ENCODE measurements around the gene SNCA.

SNCA gene

DNA sequence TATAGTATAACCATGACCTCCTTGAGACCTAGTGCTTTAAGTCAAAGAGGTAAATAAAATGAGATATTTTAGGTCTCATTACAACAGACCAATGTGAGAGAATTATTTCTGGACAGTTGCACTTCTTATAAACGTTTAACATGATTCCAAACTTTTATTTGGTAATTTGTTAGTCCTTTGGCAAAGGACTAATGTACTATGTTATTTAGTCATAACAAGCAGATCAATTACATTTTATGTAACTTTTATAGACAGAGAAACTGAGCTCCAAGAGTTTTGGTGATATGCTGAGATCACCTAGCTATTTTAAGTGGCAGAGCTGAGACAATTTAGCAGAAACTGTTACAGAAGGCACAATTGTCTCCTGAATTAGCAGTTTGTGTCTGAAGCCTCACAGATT lies 2.6 kb upstream of the SNCA start:
- H3K9me3 ChIP-seq (ENCODE audit: control insufficient read depth in 2 of 2, low read length in 2 of 2), result no peaks in the 10 kb centered on the region
- H3K27ac ChIP-seq (ENCODE audit: low read length), result no peak overlapping the region
- H3K36me3 ChIP-seq (ENCODE audit: control insufficient read depth in 2 of 2, insufficient read depth in 2 of 2, low read length in 2 of 2), result no peaks in the 10 kb centered on the region
- peaks cover 3% of the 10 kb centered on the region for H3K4me1 ChIP-seq (ENCODE audit: control insufficient read depth, insufficient read depth, low read length)
- no peak overlapping the region for H3K4me3 ChIP-seq (ENCODE audit: low read length in 2 of 2)
- peaks cover 20 to 40% of the 10 kb centered on the region in 2 donors for H3K27me3 ChIP-seq (ENCODE audit: control insufficient read depth in 1 of 2, insufficient read depth in 2 of 2, low read length in 2 of 2)
- no peak overlapping the region for H3K9ac ChIP-seq (ENCODE audit: low read length in 2 of 2)

GRCh38 chr4:89837993-89838390 lies 1.0 kb upstream of the SNCA start:
- Histone ChIP-seq H3K27ac (ENCODE audit: low read length) (no peak overlapping the region), H3K36me3 (ENCODE audit: control insufficient read depth in 2 of 2, insufficient read depth in 2 of 2, low read length in 2 of 2) (no peaks in the 10 kb centered on the region), H3K9me3 (ENCODE audit: control insufficient read depth in 2 of 2, low read length in 2 of 2) (no peaks in the 10 kb centered on the region), H3K4me1 (ENCODE audit: control insufficient read depth, insufficient read depth, low read length) (peaks cover 3% of the 10 kb centered on the region), H3K4me3 (ENCODE audit: low read length in 2 of 2) (peak overlapping the region; percentile 73 to 75), H3K27me3 (ENCODE audit: control insufficient read depth in 1 of 2, insufficient read depth in 2 of 2, low read length in 2 of 2) (peaks cover 20 to 40% of the 10 kb centered on the region in 2 donors), H3K9ac (ENCODE audit: low read length in 2 of 2) (no peak overlapping the region)

DNA sequence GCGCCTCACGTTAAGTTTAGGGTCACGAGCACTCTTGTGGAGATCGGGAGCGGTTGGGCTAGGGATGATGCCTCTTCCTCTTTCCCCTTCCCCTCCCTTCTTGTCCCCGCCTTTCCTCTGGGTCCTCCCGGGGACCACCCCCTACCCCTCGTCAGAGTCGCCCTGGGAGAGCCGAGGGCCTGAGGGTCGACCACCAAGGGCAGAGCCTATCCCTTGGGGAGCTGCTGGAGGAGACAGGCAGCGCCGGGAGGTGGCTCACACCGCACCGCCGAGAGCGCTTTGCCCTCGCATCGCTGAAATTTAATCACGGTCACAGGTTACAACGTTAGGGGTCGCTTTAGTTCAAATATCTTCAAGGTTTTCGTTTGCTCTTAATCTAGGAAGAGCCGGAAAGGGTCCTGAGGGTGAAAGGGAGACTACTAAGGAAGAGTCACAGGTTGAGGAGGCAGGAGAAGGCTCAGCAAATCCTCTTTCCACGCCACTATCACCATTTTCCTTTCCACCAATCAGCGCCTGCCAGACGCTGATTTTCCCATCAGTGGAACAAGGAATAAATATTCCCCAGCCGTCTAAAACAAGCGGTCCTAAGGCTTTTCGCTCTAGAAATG lies 528 bp upstream of the SNCA start:
- H3K27me3 ChIP-seq (ENCODE audit: control insufficient read depth in 1 of 2, insufficient read depth in 2 of 2, low read length in 2 of 2), result peaks cover 20 to 40% of the 10 kb centered on the region in 2 donors
- peak overlapping the region; percentile 73 to 75 for H3K4me3 ChIP-seq (ENCODE audit: low read length in 2 of 2)
- H3K4me1 ChIP-seq (ENCODE audit: control insufficient read depth, insufficient read depth, low read length), result peaks cover 3% of the 10 kb centered on the region
- H3K9ac ChIP-seq (ENCODE audit: low read length in 2 of 2), result no peak overlapping the region
- H3K27ac ChIP-seq (ENCODE audit: low read length), result peak overlapping the region; percentile 7
- no peaks in the 10 kb centered on the region for H3K9me3 ChIP-seq (ENCODE audit: control insufficient read depth in 2 of 2, low read length in 2 of 2)
- H3K36me3 ChIP-seq (ENCODE audit: control insufficient read depth in 2 of 2, insufficient read depth in 2 of 2, low read length in 2 of 2), result no peaks in the 10 kb centered on the region

DNA sequence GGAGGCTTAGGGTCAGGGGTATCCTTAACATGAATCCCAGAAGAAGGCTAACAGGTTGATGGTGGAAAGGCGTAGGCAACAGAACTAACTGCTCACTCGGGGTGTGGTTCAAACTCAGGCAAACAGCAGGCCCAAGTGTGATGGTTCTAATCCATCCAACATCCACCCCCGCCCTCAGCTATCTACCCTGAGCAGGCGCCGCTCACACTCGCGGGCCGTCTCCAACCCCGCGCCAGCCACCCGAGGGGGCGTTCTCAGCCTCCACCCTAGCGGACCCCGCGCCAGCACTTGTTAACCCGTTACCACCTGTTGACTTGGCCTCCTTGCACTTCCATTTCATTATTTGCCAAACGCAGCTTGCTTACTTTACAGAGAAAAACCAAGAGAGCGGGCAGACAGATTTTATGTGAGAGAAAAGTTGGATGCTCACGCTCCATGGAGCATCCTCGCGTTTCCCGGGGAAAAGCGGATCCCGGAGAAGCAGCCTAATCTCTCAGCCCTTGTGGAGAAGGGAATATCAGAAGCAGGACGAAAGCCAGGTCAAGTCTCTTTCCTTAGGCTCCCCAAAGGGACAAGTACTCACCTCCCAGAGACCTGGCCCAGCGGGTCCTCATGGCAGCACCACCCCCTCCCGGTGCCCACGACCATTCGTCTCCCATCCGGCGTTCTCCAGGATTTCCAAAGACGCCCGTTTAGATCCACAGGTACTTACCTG lies 773 bp downstream of the SNCA start:
- Histone ChIP-seq H3K27me3 (ENCODE audit: control insufficient read depth in 1 of 2, insufficient read depth in 2 of 2, low read length in 2 of 2) (peaks cover 20 to 40% of the 10 kb centered on the region in 2 donors), H3K4me1 (ENCODE audit: control insufficient read depth, insufficient read depth, low read length) (peaks cover 3% of the 10 kb centered on the region), H3K36me3 (ENCODE audit: control insufficient read depth in 2 of 2, insufficient read depth in 2 of 2, low read length in 2 of 2) (no peaks in the 10 kb centered on the region), H3K9ac (ENCODE audit: low read length in 2 of 2) (peak overlapping the region in 1 of 2 donors; percentile 17), H3K4me3 (ENCODE audit: low read length in 2 of 2) (peak overlapping the region; percentile 50 to 73), H3K27ac (ENCODE audit: low read length) (no peak overlapping the region), H3K9me3 (ENCODE audit: control insufficient read depth in 2 of 2, low read length in 2 of 2) (no peaks in the 10 kb centered on the region)

GRCh38 chr4:89835413-89835812 lies 1.5 kb downstream of the SNCA start:
- Histone ChIP-seq H3K36me3 (ENCODE audit: control insufficient read depth in 2 of 2, insufficient read depth in 2 of 2, low read length in 2 of 2) (no peaks in the 10 kb centered on the region), H3K4me3 (ENCODE audit: low read length in 2 of 2) (peak overlapping the region in 1 of 2 donors; percentile 50), H3K9ac (ENCODE audit: low read length in 2 of 2) (no peak overlapping the region), H3K27me3 (ENCODE audit: control insufficient read depth in 1 of 2, insufficient read depth in 2 of 2, low read length in 2 of 2) (peaks cover 20 to 33% of the 10 kb centered on the region in 2 donors), H3K9me3 (ENCODE audit: control insufficient read depth in 2 of 2, low read length in 2 of 2) (no peaks in the 10 kb centered on the region), H3K27ac (ENCODE audit: low read length) (no peak overlapping the region), H3K4me1 (ENCODE audit: control insufficient read depth, insufficient read depth, low read length) (peaks cover 3% of the 10 kb centered on the region)

DNA sequence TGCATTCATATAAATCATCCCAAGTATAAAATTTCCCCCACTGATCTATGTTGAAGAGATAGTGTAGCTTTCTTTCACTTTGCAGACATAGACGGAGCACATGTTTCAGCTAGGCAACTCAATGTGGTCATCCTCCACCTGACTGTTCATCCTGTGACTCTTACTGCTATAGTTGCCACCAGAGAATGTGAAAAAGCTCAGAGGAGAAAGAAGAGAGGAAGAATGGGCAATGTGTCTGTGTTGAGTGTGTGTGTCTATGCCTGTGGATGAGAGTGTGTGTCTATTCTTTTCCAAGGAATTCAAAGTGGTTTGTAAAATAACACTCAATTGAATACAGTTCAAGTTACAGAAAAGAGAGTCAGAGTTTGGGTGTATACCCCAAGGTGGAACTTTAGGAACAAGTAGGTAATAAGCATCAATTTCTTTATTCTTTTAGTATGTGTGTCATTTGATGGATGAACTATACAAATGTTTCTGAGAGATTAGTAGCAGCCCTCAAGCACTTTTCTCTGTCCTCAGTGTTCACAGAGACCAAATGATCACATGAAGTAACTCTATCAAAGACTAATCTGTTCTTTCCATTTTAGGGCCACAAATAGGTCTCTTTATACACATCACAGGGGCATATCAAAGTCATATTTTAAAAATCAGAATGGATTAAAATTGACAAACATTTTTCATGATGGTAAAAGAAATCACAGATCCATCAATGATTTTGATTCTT lies 2.3 kb downstream of the SNCA start:
- Histone ChIP-seq H3K27ac (ENCODE audit: low read length) (no peak overlapping the region), H3K27me3 (ENCODE audit: control insufficient read depth in 1 of 2, insufficient read depth in 2 of 2, low read length in 2 of 2) (peaks cover 20 to 32% of the 10 kb centered on the region in 2 donors), H3K4me3 (ENCODE audit: low read length in 2 of 2) (no peak overlapping the region)

DNA sequence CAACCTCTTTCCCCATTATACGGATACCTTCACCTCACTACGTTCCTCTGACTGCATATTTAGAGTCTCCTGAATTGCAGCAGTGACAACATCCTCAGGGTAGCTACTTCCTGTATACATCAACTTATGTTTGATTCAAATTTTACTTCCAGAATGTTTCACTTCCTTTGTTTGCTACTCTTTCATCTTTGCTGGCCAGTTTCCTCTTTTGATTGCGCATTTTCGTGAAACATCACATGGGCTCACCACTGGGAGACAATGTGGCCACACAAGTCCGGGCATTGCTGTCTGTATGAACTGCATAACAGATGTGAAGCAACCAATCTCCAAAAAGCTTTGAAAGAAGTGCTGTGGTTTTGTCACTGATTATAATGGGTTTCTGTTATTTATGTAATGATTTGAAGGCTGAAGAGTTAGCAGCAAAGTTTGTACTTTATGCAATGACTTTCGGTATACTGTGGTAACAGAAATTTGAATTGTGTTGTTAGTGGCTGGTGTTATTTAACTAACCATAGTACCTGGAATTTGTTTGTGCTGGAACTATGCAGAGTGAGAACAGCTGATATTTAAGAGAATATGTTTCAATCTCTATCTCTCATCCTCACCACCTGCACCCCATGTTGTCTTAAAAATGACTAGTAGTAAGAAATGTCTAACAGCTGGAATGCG lies 7.4 kb downstream of the SNCA start:
- Histone ChIP-seq H3K27me3 (ENCODE audit: control insufficient read depth in 1 of 2, insufficient read depth in 2 of 2, low read length in 2 of 2) (no peaks in the 10 kb centered on the region), H3K9me3 (ENCODE audit: control insufficient read depth in 2 of 2, low read length in 2 of 2) (no peaks in the 10 kb centered on the region), H3K4me3 (ENCODE audit: low read length in 2 of 2) (no peak overlapping the region), H3K36me3 (ENCODE audit: control insufficient read depth in 2 of 2, insufficient read depth in 2 of 2, low read length in 2 of 2) (no peaks in the 10 kb centered on the region), H3K27ac (ENCODE audit: low read length) (no peak overlapping the region), H3K4me1 (ENCODE audit: control insufficient read depth, insufficient read depth, low read length) (no peaks in the 10 kb centered on the region), H3K9ac (ENCODE audit: low read length in 2 of 2) (no peak overlapping the region)

More for the DNA sequence above, 2.3 kb downstream of the SNCA start:
- Histone ChIP-seq H3K36me3 (ENCODE audit: control insufficient read depth in 2 of 2, insufficient read depth in 2 of 2, low read length in 2 of 2) (no peaks in the 10 kb centered on the region), H3K4me1 (ENCODE audit: control insufficient read depth, insufficient read depth, low read length) (peaks cover 3% of the 10 kb centered on the region), H3K9me3 (ENCODE audit: control insufficient read depth in 2 of 2, low read length in 2 of 2) (no peaks in the 10 kb centered on the region), H3K9ac (ENCODE audit: low read length in 2 of 2) (no peak overlapping the region)

- Histone ChIP-seq H3K27me3 (ENCODE audit: control insufficient read depth in 1 of 2, insufficient read depth in 2 of 2, low read length in 2 of 2) (no peaks in the 10 kb centered on the region), H3K36me3 (ENCODE audit: control insufficient read depth in 2 of 2, insufficient read depth in 2 of 2, low read length in 2 of 2) (no peaks in the 10 kb centered on the region), H3K9ac (ENCODE audit: low read length in 2 of 2) (no peak overlapping the region), H3K4me1 (ENCODE audit: control insufficient read depth, insufficient read depth, low read length) (no peaks in the 10 kb centered on the region), H3K4me3 (ENCODE audit: low read length in 2 of 2) (no peak overlapping the region), H3K9me3 (ENCODE audit: control insufficient read depth in 2 of 2, low read length in 2 of 2) (no peaks in the 10 kb centered on the region), H3K27ac (ENCODE audit: low read length) (no peak overlapping the region)
Measured at GRCh38 chr4:89823416-89823815, 13.5 kb downstream of the SNCA start.

DNA sequence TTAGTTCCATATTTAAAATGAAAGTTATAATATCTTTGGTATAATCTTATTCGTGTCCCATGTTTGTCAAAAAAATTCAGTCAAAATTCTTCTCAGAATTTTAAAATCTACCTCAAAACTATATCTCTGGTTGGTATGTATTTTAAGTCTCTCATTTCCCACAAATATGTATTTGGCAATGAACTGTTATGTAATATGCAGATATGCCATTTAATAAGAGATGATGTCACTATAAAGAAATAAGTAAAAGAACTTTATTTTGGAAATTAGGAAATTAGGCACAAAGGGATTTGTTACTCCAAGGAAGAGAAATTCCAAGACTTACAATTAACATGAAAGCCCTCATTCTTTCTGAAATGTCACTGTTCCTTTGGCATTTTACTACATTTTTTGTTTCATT lies 15.3 kb downstream of the SNCA start:
- H3K27me3 ChIP-seq (ENCODE audit: control insufficient read depth in 1 of 2, insufficient read depth in 2 of 2, low read length in 2 of 2), result no peaks in the 10 kb centered on the region
- no peak overlapping the region for H3K27ac ChIP-seq (ENCODE audit: low read length)
- no peaks in the 10 kb centered on the region for H3K36me3 ChIP-seq (ENCODE audit: control insufficient read depth in 2 of 2, insufficient read depth in 2 of 2, low read length in 2 of 2)
- H3K4me3 ChIP-seq (ENCODE audit: low read length in 2 of 2), result no peak overlapping the region
- H3K9ac ChIP-seq (ENCODE audit: low read length in 2 of 2), result no peak overlapping the region
- H3K4me1 ChIP-seq (ENCODE audit: control insufficient read depth, insufficient read depth, low read length), result no peaks in the 10 kb centered on the region
- no peaks in the 10 kb centered on the region for H3K9me3 ChIP-seq (ENCODE audit: control insufficient read depth in 2 of 2, low read length in 2 of 2)

DNA sequence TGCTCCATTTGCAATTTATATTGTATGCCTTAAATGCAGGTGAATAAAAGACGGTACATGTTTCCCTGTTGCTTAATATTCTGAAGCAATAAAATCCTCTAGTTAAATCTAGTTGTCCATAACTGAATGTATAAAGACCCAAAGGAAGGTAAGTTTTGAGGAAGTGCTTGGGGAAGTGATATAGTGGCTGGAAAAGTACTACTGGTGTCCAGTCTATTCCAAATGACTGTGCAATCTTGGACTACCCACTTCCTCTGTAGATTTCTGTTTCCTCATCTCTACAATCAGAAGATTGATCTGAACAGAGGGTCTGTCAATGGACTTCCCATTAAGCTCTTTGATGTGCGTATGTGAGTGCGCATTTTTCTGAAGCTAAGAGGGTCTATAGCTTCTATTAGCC lies 17.0 kb downstream of the SNCA start:
- Histone ChIP-seq H3K27ac (ENCODE audit: low read length) (no peak overlapping the region), H3K4me3 (ENCODE audit: low read length in 2 of 2) (no peak overlapping the region), H3K9ac (ENCODE audit: low read length in 2 of 2) (no peak overlapping the region), H3K4me1 (ENCODE audit: control insufficient read depth, insufficient read depth, low read length) (no peaks in the 10 kb centered on the region), H3K27me3 (ENCODE audit: control insufficient read depth in 1 of 2, insufficient read depth in 2 of 2, low read length in 2 of 2) (no peaks in the 10 kb centered on the region), H3K36me3 (ENCODE audit: control insufficient read depth in 2 of 2, insufficient read depth in 2 of 2, low read length in 2 of 2) (no peaks in the 10 kb centered on the region), H3K9me3 (ENCODE audit: control insufficient read depth in 2 of 2, low read length in 2 of 2) (no peaks in the 10 kb centered on the region)
